GM23338 (cell line): ENCODE measurements around the gene USH2A. TPM values are rescaled to one million over a fixed set of nuclear protein-coding genes. Genes with fewer than 3 reads are reported as not detected.

Experiments used
- ATAC-seq: fragments of 200-7000 bp; cut with Tn5 transposase; 3 replicates; pipeline ENCODE4 v1.9.1; 2020
- DNase-seq: peaks from one replicate; pipeline ENCODE4 v3.0.0-alpha.2; 2015; ENCODE audit warnings: low spot score
- H2AFZ ChIP-seq: fragments of 200-600 bp; sonication (generic); 2 replicates; pipeline ENCODE4 v1.8.0; 2016; ENCODE audit warnings: antibody characterized with exemption, mild to moderate bottlenecking, moderate library complexity
- H3F3A ChIP-seq: fragments of 200-600 bp; sonication (generic); replicated peaks from 2 replicates; pipeline ENCODE4 v1.8.0; 2017; ENCODE audit warnings: antibody characterized with exemption, mixed run types, low read depth
- H3K27ac ChIP-seq: fragments of 200-600 bp; sonication (generic); 2 replicates; pipeline ENCODE4 v1.6.1; 2016; ENCODE audit warnings: low read depth
- H3K27me3 ChIP-seq: fragments of 200-600 bp; sonication (generic); 2 replicates; pipeline ENCODE4 v1.8.0; 2016; ENCODE audit warnings: mild to moderate bottlenecking, mixed run types, moderate library complexity; ENCODE audit not compliant: insufficient read depth
- H3K36me3 ChIP-seq: fragments of 200-600 bp; sonication (generic); 2 replicates; pipeline ENCODE4 v1.8.0; 2016; ENCODE audit warnings: mild to moderate bottlenecking; ENCODE audit not compliant: insufficient read depth
- H3K4me1 ChIP-seq: fragments of 200-600 bp; sonication (generic); 2 replicates; pipeline ENCODE4 v1.8.0; 2016; ENCODE audit warnings: mild to moderate bottlenecking, moderate library complexity; ENCODE audit not compliant: insufficient read depth
- H3K4me2 ChIP-seq: fragments of 200-600 bp; sonication (generic); 2 replicates; pipeline ENCODE4 v1.7.1; 2017; ENCODE audit warnings: mixed run types
- H3K4me3 ChIP-seq: fragments of 200-600 bp; sonication (generic); 2 replicates; pipeline ENCODE4 v1.6.1; 2016; ENCODE audit warnings: mixed run types
- H3K79me2 ChIP-seq: fragments of 200-600 bp; sonication (generic); replicated peaks from 2 replicates; pipeline ENCODE4 v1.8.0; 2017; ENCODE audit warnings: mild to moderate bottlenecking; ENCODE audit not compliant: insufficient read depth
- H3K9me2 ChIP-seq: fragments of 200-600 bp; sonication (generic); 2 replicates; pipeline ENCODE4 v1.8.0; 2017; ENCODE audit not compliant: insufficient read depth
- H4K20me1 ChIP-seq: fragments of 200-600 bp; sonication (generic); replicated peaks from 2 replicates; pipeline ENCODE4 v1.8.0; 2017; ENCODE audit warnings: mild to moderate bottlenecking; ENCODE audit not compliant: insufficient read depth
- H3K27ac Mint-ChIP-seq: 2 replicates; pipeline ENCODE4 v1.8.0; 2020; ENCODE audit warnings: inconsistent platforms, mild to moderate bottlenecking, moderate library complexity, mixed read lengths
- H3K27me3 Mint-ChIP-seq: 3 replicates; pipeline ENCODE4 v1.8.0; 2022; ENCODE audit warnings: low read depth, mild to moderate bottlenecking, moderate library complexity, mixed read lengths, inconsistent platforms; ENCODE audit not compliant: insufficient read depth, poor library complexity
- H3K36me3 Mint-ChIP-seq: 3 replicates; pipeline ENCODE4 v1.8.0; 2021; ENCODE audit warnings: low read depth, mild to moderate bottlenecking, inconsistent platforms, moderate library complexity, mixed read lengths
- H3K4me1 Mint-ChIP-seq: 3 replicates; pipeline ENCODE4 v1.8.0; 2020; ENCODE audit warnings: mild to moderate bottlenecking, inconsistent platforms, mixed read lengths
- H3K4me3 Mint-ChIP-seq: 3 replicates; pipeline ENCODE4 v1.8.0; 2021; ENCODE audit warnings: moderate library complexity, mild to moderate bottlenecking, inconsistent platforms, mixed read lengths
- H3K9me3 Mint-ChIP-seq: 3 replicates; pipeline ENCODE4 v1.8.0; 2020; ENCODE audit warnings: moderate library complexity, mild to moderate bottlenecking, inconsistent platforms, mixed read lengths
- CREB1 ChIP-seq: fragments of 250-450 bp; sonication (Bioruptor Pico); IDR thresholded peaks from 2 replicates; pipeline ENCODE4 v1.5.0; 2020; ENCODE audit warnings: low read depth, mild to moderate bottlenecking, moderate library complexity
- EZH2 ChIP-seq: fragments of 200-600 bp; sonication (generic); IDR thresholded peaks from one replicate; pipeline ENCODE4 v1.8.0; 2017; ENCODE audit warnings: antibody characterized with exemption, mild to moderate bottlenecking, low read depth; ENCODE audit not compliant: unreplicated experiment
- JUNB ChIP-seq: IDR thresholded peaks from one replicate; pipeline ENCODE4 v1.6.1; 2016; ENCODE audit warnings: antibody characterized with exemption; ENCODE audit not compliant: unreplicated experiment
- NANOG ChIP-seq: IDR thresholded peaks from 2 replicates; pipeline ENCODE4 v1.6.1; 2016; ENCODE audit warnings: antibody characterized with exemption, borderline replicate concordance
- POLR2AphosphoS5 ChIP-seq: IDR thresholded peaks from 2 replicates; pipeline ENCODE4 v1.6.1; 2016; ENCODE audit warnings: antibody characterized with exemption, low read depth
- STAT1 ChIP-seq: IDR thresholded peaks from one replicate; pipeline ENCODE4 v1.6.1; 2016; ENCODE audit warnings: antibody characterized with exemption; ENCODE audit not compliant: unreplicated experiment
- ZNF114 ChIP-seq: fragments of 250-450 bp; sonication (Bioruptor Pico); IDR thresholded peaks from 2 replicates; pipeline ENCODE4 v1.5.0; 2020; ENCODE audit warnings: mild to moderate bottlenecking, moderate library complexity
- ZNF331 ChIP-seq: fragments of 250-450 bp; sonication (Bioruptor Pico); IDR thresholded peaks from 2 replicates; pipeline ENCODE4 v1.5.0; 2020; ENCODE audit warnings: low read depth, mild to moderate bottlenecking, moderate library complexity
- polyA plus RNA-seq: library from polyadenylated mRNA; unstranded; fragments of >200 nt; fragmentation: Nextera tagmentation; extraction: Ambion mirVana; gene quantifications from 2 replicates; pipeline ENCODE4 v1.2.1, GENCODE V29; 2016
- total RNA-seq: library from RNA; depleted of rRNA; stranded (reverse); fragments of >200 nt; shearing (Covaris generic); gene quantifications from 2 replicates; pipeline ENCODE4 v1.2.3, GENCODE V29; 2014
- TF ChIP-seq, protein P1 (sequence below), 2 experiments: fragments of 200-600 bp in 1 of 2; sonication (generic) in 1 of 2; conservative IDR thresholded peaks; 2 replicates each; pipeline versions ENCODE4 v1.5.1 to v1.6.1; 2016 to 2017; ENCODE audit warnings: antibody characterized with exemption in 2 of 2, low read depth in 2 of 2, mild to moderate bottlenecking in 2 of 2, moderate library complexity in 1 of 2
- TF ChIP-seq, protein P2 (sequence below): fragments of 250-450 bp; sonication (Bioruptor Pico); IDR thresholded peaks from 2 replicates; pipeline ENCODE4 v1.5.0; 2020; ENCODE audit warnings: mild to moderate bottlenecking, moderate library complexity
- TF ChIP-seq, protein P3 (sequence below): IDR thresholded peaks from 2 replicates; pipeline ENCODE4 v1.6.1; 2016; ENCODE audit warnings: antibody characterized with exemption
- TF ChIP-seq, protein P4 (sequence below): IDR thresholded peaks from one replicate; pipeline ENCODE4 v1.6.1; 2018; ENCODE audit warnings: antibody characterized with exemption; ENCODE audit not compliant: unreplicated experiment

USH2A gene
- total and polyA plus RNA-seq, 2 experiments from 2014 or later = 0.03 TPM

DNA sequence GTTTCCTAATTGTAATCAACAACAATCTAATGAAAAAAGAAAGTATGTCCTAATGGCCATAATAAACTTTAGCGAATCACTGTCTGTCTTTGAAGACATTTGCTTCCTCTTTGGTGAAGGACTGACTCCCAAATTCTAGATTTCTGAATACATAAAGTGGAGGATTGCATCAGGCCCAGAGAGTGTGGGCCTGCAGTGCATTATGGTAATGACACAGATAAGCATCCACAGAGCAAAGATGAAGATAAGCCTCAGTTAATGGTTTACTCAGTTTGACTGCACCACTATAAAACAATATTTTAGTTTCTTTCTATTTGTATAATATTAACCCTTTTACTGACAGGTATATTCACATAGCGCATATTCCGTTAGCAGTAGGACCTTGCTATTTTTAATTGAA is 490.7 kb downstream of the USH2A start:
- peaks cover 1% of the 10 kb centered on the region for H3K27me3 Mint-ChIP-seq
- no peaks in the 10 kb centered on the region for H3K36me3 Mint-ChIP-seq
- H3K4me1 ChIP-seq = peaks cover 5% of the 10 kb centered on the region; the same call in 1 of the 2 replicates
- no peaks in the 10 kb centered on the region for H3K9me3 Mint-ChIP-seq
- H3K4me3 Mint-ChIP-seq = no peak overlapping the region
- H3K27me3 ChIP-seq = no peaks in the 10 kb centered on the region
- no peak overlapping the region for H3K4me3 ChIP-seq
- H3K79me2 ChIP-seq = no peaks in the 10 kb centered on the region
- H3F3A ChIP-seq = no peaks in the 10 kb centered on the region
- no peak for TF ChIP-seq EZH2
- no peak for TF ChIP-seq NANOG
- TF ChIP-seq JUNB = no peak
- TF ChIP-seq, protein P1, sequence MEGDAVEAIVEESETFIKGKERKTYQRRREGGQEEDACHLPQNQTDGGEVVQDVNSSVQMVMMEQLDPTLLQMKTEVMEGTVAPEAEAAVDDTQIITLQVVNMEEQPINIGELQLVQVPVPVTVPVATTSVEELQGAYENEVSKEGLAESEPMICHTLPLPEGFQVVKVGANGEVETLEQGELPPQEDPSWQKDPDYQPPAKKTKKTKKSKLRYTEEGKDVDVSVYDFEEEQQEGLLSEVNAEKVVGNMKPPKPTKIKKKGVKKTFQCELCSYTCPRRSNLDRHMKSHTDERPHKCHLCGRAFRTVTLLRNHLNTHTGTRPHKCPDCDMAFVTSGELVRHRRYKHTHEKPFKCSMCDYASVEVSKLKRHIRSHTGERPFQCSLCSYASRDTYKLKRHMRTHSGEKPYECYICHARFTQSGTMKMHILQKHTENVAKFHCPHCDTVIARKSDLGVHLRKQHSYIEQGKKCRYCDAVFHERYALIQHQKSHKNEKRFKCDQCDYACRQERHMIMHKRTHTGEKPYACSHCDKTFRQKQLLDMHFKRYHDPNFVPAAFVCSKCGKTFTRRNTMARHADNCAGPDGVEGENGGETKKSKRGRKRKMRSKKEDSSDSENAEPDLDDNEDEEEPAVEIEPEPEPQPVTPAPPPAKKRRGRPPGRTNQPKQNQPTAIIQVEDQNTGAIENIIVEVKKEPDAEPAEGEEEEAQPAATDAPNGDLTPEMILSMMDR (conservative IDR thresholded peaks at IDR 0.05; ENCODE audit: low read depth in 2 of 2) = no peak
- TF ChIP-seq, protein P2, sequence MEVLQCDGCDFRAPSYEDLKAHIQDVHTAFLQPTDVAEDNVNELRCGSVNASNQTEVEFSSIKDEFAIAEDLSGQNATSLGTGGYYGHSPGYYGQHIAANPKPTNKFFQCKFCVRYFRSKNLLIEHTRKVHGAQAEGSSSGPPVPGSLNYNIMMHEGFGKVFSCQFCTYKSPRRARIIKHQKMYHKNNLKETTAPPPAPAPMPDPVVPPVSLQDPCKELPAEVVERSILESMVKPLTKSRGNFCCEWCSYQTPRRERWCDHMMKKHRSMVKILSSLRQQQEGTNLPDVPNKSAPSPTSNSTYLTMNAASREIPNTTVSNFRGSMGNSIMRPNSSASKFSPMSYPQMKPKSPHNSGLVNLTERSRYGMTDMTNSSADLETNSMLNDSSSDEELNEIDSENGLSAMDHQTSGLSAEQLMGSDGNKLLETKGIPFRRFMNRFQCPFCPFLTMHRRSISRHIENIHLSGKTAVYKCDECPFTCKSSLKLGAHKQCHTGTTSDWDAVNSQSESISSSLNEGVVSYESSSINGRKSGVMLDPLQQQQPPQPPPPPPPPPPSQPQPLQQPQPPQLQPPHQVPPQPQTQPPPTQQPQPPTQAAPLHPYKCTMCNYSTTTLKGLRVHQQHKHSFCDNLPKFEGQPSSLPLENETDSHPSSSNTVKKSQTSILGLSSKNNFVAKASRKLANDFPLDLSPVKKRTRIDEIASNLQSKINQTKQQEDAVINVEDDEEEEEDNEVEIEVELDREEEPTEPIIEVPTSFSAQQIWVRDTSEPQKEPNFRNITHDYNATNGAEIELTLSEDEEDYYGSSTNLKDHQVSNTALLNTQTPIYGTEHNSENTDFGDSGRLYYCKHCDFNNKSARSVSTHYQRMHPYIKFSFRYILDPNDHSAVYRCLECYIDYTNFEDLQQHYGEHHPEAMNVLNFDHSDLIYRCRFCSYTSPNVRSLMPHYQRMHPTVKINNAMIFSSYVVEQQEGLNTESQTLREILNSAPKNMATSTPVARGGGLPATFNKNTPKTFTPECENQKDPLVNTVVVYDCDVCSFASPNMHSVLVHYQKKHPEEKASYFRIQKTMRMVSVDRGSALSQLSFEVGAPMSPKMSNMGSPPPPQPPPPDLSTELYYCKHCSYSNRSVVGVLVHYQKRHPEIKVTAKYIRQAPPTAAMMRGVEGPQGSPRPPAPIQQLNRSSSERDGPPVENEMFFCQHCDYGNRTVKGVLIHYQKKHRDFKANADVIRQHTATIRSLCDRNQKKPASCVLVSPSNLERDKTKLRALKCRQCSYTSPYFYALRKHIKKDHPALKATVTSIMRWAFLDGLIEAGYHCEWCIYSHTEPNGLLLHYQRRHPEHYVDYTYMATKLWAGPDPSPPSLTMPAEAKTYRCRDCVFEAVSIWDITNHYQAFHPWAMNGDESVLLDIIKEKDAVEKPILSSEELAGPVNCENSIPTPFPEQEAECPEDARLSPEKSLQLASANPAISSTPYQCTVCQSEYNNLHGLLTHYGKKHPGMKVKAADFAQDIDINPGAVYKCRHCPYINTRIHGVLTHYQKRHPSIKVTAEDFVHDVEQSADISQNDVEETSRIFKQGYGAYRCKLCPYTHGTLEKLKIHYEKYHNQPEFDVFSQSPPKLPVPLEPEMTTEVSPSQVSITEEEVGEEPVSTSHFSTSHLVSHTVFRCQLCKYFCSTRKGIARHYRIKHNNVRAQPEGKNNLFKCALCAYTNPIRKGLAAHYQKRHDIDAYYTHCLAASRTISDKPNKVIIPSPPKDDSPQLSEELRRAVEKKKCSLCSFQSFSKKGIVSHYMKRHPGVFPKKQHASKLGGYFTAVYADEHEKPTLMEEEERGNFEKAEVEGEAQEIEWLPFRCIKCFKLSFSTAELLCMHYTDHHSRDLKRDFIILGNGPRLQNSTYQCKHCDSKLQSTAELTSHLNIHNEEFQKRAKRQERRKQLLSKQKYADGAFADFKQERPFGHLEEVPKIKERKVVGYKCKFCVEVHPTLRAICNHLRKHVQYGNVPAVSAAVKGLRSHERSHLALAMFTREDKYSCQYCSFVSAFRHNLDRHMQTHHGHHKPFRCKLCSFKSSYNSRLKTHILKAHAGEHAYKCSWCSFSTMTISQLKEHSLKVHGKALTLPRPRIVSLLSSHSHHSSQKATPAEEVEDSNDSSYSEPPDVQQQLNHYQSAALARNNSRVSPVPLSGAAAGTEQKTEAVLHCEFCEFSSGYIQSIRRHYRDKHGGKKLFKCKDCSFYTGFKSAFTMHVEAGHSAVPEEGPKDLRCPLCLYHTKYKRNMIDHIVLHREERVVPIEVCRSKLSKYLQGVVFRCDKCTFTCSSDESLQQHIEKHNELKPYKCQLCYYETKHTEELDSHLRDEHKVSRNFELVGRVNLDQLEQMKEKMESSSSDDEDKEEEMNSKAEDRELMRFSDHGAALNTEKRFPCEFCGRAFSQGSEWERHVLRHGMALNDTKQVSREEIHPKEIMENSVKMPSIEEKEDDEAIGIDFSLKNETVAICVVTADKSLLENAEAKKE (CRISPR knock-in tag) = no peak
- TF ChIP-seq POLR2AphosphoS5 = no peak
- no peak for TF ChIP-seq STAT1
- TF ChIP-seq, protein P3, sequence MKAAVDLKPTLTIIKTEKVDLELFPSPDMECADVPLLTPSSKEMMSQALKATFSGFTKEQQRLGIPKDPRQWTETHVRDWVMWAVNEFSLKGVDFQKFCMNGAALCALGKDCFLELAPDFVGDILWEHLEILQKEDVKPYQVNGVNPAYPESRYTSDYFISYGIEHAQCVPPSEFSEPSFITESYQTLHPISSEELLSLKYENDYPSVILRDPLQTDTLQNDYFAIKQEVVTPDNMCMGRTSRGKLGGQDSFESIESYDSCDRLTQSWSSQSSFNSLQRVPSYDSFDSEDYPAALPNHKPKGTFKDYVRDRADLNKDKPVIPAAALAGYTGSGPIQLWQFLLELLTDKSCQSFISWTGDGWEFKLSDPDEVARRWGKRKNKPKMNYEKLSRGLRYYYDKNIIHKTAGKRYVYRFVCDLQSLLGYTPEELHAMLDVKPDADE = no peak
- TF ChIP-seq CREB1 (CRISPR knock-in tag) = no peak
- TF ChIP-seq ZNF114 = no peak
- TF ChIP-seq, protein P4, sequence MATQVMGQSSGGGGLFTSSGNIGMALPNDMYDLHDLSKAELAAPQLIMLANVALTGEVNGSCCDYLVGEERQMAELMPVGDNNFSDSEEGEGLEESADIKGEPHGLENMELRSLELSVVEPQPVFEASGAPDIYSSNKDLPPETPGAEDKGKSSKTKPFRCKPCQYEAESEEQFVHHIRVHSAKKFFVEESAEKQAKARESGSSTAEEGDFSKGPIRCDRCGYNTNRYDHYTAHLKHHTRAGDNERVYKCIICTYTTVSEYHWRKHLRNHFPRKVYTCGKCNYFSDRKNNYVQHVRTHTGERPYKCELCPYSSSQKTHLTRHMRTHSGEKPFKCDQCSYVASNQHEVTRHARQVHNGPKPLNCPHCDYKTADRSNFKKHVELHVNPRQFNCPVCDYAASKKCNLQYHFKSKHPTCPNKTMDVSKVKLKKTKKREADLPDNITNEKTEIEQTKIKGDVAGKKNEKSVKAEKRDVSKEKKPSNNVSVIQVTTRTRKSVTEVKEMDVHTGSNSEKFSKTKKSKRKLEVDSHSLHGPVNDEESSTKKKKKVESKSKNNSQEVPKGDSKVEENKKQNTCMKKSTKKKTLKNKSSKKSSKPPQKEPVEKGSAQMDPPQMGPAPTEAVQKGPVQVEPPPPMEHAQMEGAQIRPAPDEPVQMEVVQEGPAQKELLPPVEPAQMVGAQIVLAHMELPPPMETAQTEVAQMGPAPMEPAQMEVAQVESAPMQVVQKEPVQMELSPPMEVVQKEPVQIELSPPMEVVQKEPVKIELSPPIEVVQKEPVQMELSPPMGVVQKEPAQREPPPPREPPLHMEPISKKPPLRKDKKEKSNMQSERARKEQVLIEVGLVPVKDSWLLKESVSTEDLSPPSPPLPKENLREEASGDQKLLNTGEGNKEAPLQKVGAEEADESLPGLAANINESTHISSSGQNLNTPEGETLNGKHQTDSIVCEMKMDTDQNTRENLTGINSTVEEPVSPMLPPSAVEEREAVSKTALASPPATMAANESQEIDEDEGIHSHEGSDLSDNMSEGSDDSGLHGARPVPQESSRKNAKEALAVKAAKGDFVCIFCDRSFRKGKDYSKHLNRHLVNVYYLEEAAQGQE = no peak
- TF ChIP-seq ZNF331 (CRISPR knock-in tag) = no peak
- DNase-seq = no peak
- H3K4me2 ChIP-seq = no peak overlapping the region
- H4K20me1 ChIP-seq = no peaks in the 10 kb centered on the region
- H3K9me2 ChIP-seq = no peaks in the 10 kb centered on the region
- no peak overlapping the region for H2AFZ ChIP-seq
- H3K27ac ChIP-seq = no peak overlapping the region
- no peaks in the 10 kb centered on the region for H3K36me3 ChIP-seq
- H3K27ac Mint-ChIP-seq = no peak overlapping the region; the same call in 1 of the 2 replicates
- peaks cover 20% of the 10 kb centered on the region for H3K4me1 Mint-ChIP-seq
- no peak for ATAC-seq
